Nephron (organoid): Measurements from ENCODE around the gene CEP97.

Experiments used
- H3K27ac Mint-ChIP-seq, 3 experiments: 2 replicates each; pipeline ENCODE4 v1.8.0; 2020; ENCODE audit warnings: mixed read lengths in 3 of 3, mild to moderate bottlenecking in 2 of 3, moderate library complexity in 1 of 3
- H3K27me3 Mint-ChIP-seq: 2 replicates; pipeline ENCODE4 v1.8.0; 2021; ENCODE audit warnings: low read depth, mild to moderate bottlenecking, moderate library complexity, mixed read lengths
- H3K36me3 Mint-ChIP-seq: 2 replicates; pipeline ENCODE4 v1.8.0; 2020; ENCODE audit warnings: low read depth, mixed read lengths
- H3K4me1 Mint-ChIP-seq: 2 replicates; pipeline ENCODE4 v1.8.0; 2020; ENCODE audit warnings: mixed read lengths
- H3K4me3 Mint-ChIP-seq, 3 experiments: 2 replicates each; pipeline ENCODE4 v1.8.0; 2020; ENCODE audit warnings: mild to moderate bottlenecking in 3 of 3, mixed read lengths in 3 of 3, moderate library complexity in 2 of 3
- H3K9me3 Mint-ChIP-seq: 2 replicates; pipeline ENCODE4 v1.8.0; 2020; ENCODE audit warnings: mixed read lengths
- TF ChIP-seq, protein P1 (sequence below), 3 experiments: fragments of 200-600 bp; sonication (generic); IDR thresholded peaks; one replicate each; pipeline ENCODE4 v1.5.0; 2021; ENCODE audit warnings: antibody characterized with exemption in 3 of 3; ENCODE audit not compliant: unreplicated experiment in 3 of 3

Gene CEP97

GRCh38 chr3:101780661-101781060 is 56.2 kb downstream of the CEP97 start:
- Mint-ChIP-seq H3K4me1 (peaks cover 26% of the 10 kb centered on the region), H3K27me3 (peaks cover 3% of the 10 kb centered on the region), H3K36me3 (peaks cover 22% of the 10 kb centered on the region), H3K4me3 (peak overlapping the region; percentile 88 to 99 (median 93)), H3K9me3 (no peaks in the 10 kb centered on the region), H3K27ac (peak overlapping the region; percentile 65 to 86 (median 83))
- TF ChIP-seq, protein P1, sequence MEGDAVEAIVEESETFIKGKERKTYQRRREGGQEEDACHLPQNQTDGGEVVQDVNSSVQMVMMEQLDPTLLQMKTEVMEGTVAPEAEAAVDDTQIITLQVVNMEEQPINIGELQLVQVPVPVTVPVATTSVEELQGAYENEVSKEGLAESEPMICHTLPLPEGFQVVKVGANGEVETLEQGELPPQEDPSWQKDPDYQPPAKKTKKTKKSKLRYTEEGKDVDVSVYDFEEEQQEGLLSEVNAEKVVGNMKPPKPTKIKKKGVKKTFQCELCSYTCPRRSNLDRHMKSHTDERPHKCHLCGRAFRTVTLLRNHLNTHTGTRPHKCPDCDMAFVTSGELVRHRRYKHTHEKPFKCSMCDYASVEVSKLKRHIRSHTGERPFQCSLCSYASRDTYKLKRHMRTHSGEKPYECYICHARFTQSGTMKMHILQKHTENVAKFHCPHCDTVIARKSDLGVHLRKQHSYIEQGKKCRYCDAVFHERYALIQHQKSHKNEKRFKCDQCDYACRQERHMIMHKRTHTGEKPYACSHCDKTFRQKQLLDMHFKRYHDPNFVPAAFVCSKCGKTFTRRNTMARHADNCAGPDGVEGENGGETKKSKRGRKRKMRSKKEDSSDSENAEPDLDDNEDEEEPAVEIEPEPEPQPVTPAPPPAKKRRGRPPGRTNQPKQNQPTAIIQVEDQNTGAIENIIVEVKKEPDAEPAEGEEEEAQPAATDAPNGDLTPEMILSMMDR (IDR thresholded peaks at IDR 0.05; ENCODE audit: unreplicated experiment in 3 of 3), result no peak

DNA sequence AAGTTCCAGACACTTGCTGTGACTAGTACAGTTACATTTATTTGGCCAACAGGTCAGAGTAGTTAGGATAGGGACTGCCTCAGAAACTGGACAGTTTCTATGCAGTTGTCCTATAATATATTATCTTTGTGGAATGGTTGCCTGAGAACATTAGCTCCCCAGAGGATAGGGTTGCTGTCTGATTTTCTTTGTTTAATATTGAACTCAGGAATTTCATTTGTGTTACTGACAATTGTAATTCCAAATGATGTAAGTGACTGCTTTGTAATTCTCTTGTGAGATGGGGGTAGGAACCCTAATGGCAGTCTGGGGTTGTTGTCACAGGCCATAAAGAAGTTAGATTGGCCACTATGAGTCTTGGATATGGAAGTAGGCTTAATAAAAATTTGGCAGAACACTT is 56.8 kb downstream of the CEP97 start:
- H3K9me3 Mint-ChIP-seq, result no peaks in the 10 kb centered on the region
- peak overlapping the region; percentile 88 to 99 (median 93) for H3K4me3 Mint-ChIP-seq
- peaks cover 27% of the 10 kb centered on the region for H3K36me3 Mint-ChIP-seq
- TF ChIP-seq, protein P1 (IDR thresholded peaks at IDR 0.05; ENCODE audit: unreplicated experiment in 3 of 3), result no peak
- peaks cover 26% of the 10 kb centered on the region for H3K4me1 Mint-ChIP-seq
- peaks cover 3% of the 10 kb centered on the region for H3K27me3 Mint-ChIP-seq
- peak overlapping the region; percentile 65 to 86 (median 83) for H3K27ac Mint-ChIP-seq

- Mint-ChIP-seq H3K27me3 (no peaks in the 10 kb centered on the region), H3K9me3 (peaks cover 3% of the 10 kb centered on the region), H3K4me1 (peaks cover 14% of the 10 kb centered on the region), H3K27ac (no peak overlapping the region), H3K4me3 (no peak overlapping the region), H3K36me3 (peaks cover 64% of the 10 kb centered on the region)
- TF ChIP-seq, protein P1 (IDR thresholded peaks at IDR 0.05; ENCODE audit: unreplicated experiment in 3 of 3), result no peak
These were observed 60.6 kb downstream of the CEP97 start for GRCh38 chr3:101784855-101785613.

DNA sequence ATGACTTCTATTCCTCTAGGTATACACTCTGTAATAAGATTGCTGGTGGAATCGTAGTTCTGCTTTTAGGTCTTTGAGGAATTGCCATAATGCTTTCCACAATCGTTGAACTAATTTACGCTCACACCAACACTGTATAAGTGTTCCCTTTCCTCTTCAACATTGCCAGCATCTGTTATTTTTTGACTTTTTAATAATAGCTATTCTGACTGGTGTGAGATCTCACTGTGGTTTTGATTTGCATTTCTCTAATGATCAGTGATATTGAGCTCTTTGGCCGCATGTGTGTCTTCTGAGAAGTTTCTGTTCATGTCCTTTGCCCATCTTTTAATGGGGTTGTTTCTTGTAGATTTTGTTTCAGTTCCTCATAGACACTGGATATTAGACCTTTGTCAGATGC is 67.4 kb downstream of the CEP97 start:
- Mint-ChIP-seq H3K36me3 (peaks cover 94% of the 10 kb centered on the region), H3K4me1 (no peaks in the 10 kb centered on the region), H3K9me3 (peaks cover 31% of the 10 kb centered on the region), H3K4me3 (no peak overlapping the region), H3K27ac (no peak overlapping the region), H3K27me3 (no peaks in the 10 kb centered on the region)
- TF ChIP-seq, protein P1 (IDR thresholded peaks at IDR 0.05; ENCODE audit: unreplicated experiment in 3 of 3), result no peak

GRCh38 chr3:101796077-101796680 is 71.8 kb downstream of the CEP97 start:
- Mint-ChIP-seq H3K4me3 (no peak overlapping the region), H3K27ac (no peak overlapping the region), H3K9me3 (peaks cover 31% of the 10 kb centered on the region)

More at GRCh38 chr3:101796077-101796680, 71.8 kb downstream of the CEP97 start:
- Mint-ChIP-seq H3K27me3 (no peaks in the 10 kb centered on the region), H3K36me3 (peaks cover 79% of the 10 kb centered on the region), H3K4me1 (no peaks in the 10 kb centered on the region)
- TF ChIP-seq, protein P1 (IDR thresholded peaks at IDR 0.05; ENCODE audit: unreplicated experiment in 3 of 3), result no peak
